GM12873 (cell line): ENCODE measurements around the gene PIGW.

Source experiments
- CTCF ChIP-seq: IDR thresholded peaks from 2 replicates; pipeline ENCODE4 v1.5.1; 2012; ENCODE audit warnings: low read depth, mild to moderate bottlenecking, moderate library complexity, low read length, control low read depth; ENCODE audit not compliant: insufficient read depth; ENCODE audit errors: missing control alignments

The PIGW gene

GRCh38 chr17:36547776-36548175 lies 13.0 kb downstream of the PIGW start:
- no peak for TF ChIP-seq CTCF

GRCh38 chr17:36550491-36551417 lies 16.0 kb downstream of the PIGW start:
- TF ChIP-seq CTCF = no peak

- TF ChIP-seq CTCF = no peak
Measured at GRCh38 chr17:36553459-36553858, 18.7 kb downstream of the PIGW start.

GRCh38 chr17:36566081-36566480 lies 31.3 kb downstream of the PIGW start:
- no peak for TF ChIP-seq CTCF

GRCh38 chr17:36575028-36575427 lies 40.2 kb downstream of the PIGW start:
- TF ChIP-seq CTCF = no peak

GRCh38 chr17:36576793-36577192 lies 42.0 kb downstream of the PIGW start:
- TF ChIP-seq CTCF = no peak

GRCh38 chr17:36578671-36579070 lies 43.9 kb downstream of the PIGW start:
- no peak for TF ChIP-seq CTCF
